Panc1 (cell line): ENCODE measurements around the gene NFKBIL1.

ENCODE experiments used
- POLR2AphosphoS5 ChIP-seq: IDR thresholded peaks from 2 replicates; pipeline ENCODE4 v1.6.1; 2012; ENCODE audit warnings: mild to moderate bottlenecking, low read depth, low read length, moderate library complexity
- TF ChIP-seq, protein P1 (sequence below): fragments of 450-650 bp; IDR thresholded peaks from 2 replicates; pipeline ENCODE4 v1.5.1; 2017; ENCODE audit warnings: mild to moderate bottlenecking

DNA sequence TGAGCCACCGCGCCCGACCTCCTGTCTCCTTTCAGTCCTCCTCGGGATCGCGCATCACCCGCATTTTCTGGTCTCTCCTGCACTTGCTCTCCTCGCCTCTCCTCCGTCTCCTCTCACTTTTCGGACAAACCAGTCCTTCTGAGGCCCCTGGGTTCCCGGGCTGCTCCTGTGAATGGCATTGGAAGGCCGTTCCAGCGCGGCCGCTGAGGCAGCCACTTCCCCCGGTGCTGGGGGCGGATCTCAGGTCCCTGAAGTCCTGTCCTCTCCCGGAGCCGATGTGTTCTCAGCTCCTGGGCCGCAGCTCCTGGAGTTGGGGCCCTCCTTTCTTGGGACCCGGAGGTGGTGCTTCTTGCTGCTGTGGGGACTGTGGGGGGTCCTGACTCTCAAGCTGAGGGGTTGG, 48.7 kb upstream of the NFKBIL1 start:
- TF ChIP-seq, protein P1, sequence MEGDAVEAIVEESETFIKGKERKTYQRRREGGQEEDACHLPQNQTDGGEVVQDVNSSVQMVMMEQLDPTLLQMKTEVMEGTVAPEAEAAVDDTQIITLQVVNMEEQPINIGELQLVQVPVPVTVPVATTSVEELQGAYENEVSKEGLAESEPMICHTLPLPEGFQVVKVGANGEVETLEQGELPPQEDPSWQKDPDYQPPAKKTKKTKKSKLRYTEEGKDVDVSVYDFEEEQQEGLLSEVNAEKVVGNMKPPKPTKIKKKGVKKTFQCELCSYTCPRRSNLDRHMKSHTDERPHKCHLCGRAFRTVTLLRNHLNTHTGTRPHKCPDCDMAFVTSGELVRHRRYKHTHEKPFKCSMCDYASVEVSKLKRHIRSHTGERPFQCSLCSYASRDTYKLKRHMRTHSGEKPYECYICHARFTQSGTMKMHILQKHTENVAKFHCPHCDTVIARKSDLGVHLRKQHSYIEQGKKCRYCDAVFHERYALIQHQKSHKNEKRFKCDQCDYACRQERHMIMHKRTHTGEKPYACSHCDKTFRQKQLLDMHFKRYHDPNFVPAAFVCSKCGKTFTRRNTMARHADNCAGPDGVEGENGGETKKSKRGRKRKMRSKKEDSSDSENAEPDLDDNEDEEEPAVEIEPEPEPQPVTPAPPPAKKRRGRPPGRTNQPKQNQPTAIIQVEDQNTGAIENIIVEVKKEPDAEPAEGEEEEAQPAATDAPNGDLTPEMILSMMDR: no peak
- TF ChIP-seq POLR2AphosphoS5: no peak
